HuH-7 (cell line): Measurements from ENCODE around the gene MAEL.

Experiments used
- DNase-seq: peaks from one replicate; pipeline ENCODE4 v3.0.0; 2011; ENCODE audit warnings: low spot score

The MAEL gene

GRCh38 chr1:167056529-167057231, 67.6 kb downstream of the MAEL start:
- DNase-seq, result no peak

GRCh38 chr1:167057241-167057688, 68.2 kb downstream of the MAEL start:
- peak; percentile 41 for DNase-seq

GRCh38 chr1:167059045-167059808, 70.1 kb downstream of the MAEL start:
- DNase-seq, result peak; percentile 57

GRCh38 chr1:167059809-167060107, 70.7 kb downstream of the MAEL start:
- DNase-seq, result no peak

DNA sequence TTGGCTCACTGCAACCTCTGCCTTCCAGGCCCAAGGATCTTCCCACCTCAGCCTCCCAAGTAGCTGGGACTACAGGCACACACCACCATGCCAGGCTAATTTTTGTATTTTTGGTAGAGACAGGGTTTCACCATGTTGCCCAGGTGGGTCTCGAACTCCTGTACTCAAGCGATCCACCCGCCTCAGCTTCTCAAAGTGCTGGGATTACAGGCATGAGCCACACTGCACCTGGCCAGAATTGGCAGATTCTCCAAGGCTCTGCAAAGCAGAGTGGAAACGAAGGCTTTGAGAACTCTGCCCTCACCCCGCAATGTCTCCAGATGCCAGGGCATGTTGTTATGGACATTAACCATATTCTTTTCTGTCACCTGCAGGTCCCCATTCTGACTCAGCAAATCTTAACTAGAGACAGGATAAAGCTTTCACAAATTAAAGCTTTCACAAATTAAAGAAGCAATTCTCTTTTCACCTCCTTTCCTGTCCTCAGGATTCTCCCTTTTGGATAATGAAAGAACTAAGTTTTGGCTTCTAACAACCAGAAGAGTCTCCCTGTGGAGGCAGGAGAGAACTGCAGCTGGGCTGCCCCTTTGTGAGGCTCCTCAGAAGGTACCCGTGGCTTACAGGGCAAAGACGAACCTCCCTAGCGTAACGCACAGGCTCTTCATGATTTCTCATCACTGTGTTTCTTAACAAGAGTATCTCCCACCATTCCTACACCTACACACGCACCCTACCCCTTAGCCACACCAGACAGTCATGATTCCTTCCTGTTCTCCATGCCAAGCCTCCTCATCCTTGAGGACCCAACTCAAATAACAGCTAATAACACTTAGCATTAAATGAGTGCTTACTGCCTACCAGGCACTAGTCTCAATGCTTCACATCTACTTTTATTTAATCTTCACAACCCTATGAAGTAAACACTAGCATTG, 71.3 kb downstream of the MAEL start:
- DNase-seq, result no peak

DNA sequence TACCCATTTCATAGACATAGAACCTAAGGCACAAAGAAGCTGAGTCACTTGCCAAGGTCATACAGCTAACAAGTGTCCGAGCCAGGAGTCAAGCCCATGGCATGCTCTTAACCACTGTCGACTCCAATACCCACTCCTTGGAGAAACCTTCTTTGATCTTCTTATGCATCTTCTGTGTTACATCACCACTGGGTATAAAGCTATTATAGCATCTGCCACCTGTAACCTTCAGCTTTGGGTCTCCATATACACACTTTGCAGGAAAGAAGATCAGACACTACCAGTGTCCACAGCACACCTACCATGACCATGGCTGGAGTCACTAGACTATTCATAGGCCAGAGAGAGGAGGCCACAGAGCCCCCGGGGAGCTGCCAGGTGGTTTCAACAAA, 72.0 kb downstream of the MAEL start:
- no peak for DNase-seq

- no peak for DNase-seq
Measured at GRCh38 chr1:167064621-167065020, 75.5 kb downstream of the MAEL start.

DNA sequence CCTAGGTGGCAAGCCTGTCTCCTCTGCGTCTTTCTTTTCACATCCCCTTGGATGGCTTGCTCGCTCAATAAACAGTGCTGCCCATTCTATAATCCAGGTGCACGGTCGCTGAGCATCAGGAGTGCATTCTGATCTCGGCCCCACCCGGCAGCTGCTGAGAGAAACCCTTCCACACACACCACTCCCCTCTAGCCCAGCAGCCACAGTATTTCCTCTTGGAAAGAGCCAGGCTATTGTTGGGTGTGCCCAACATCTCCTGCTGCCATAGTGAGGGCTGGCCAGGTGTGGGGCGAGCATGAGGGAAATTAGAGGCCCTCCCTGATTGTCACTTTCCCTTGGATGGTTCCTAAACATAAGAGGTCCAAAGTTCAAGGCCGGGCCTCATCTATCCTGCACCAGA, 76.4 kb downstream of the MAEL start:
- no peak for DNase-seq

GRCh38 chr1:167066333-167067122, 77.4 kb downstream of the MAEL start:
- peak; percentile 75 for DNase-seq

DNA sequence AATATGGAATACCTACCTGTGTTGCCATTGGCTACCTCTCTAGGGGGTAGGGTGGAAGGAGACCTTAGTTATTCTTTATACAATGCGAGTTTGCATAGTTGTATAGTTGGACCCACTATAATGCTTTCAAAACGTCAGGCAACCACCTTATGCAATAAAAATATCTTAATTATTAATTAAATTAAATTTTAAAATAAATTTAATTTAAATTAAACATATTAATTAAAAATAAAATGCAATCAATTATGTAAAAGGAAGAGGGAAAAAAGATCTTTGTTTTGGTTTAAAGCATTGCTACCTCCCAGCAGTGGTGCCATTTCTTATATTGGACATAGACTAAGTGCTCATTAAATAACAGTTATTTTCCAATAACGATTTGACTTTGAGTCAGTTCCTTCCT, 78.8 kb downstream of the MAEL start:
- DNase-seq, result no peak

DNA sequence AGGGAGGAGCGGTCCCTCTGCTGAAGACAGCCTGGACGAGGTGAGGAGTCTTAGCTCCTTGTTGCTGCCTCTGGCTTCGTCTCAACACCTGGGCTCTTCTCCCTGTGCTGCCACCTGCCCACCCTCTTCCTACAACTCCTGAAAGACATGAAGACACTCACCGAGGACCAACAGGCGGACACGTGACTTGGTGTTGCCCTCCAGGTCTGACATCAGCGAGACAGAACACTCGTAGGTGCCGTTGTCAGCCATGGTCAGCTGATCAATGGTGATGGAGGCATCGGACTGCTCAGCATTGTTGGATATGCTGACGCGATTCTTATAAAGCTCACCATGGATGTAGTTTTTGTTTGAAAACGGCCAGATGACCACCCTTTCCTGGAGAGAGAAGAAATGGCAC, 79.7 kb downstream of the MAEL start:
- DNase-seq, result no peak

GRCh38 chr1:167071286-167071685, 82.2 kb downstream of the MAEL start:
- DNase-seq, result no peak
